Osteoblast (primary cell): Measurements from ENCODE around the gene VPS25. TPM values are rescaled to one million over a fixed set of nuclear protein-coding genes. Genes with fewer than 3 reads are reported as not detected.
A peak's percentile ranks its signal among the peaks of the same experiment; 100 is the strongest.

ENCODE experiments used
- DNase-seq: peaks from one replicate; pipeline ENCODE4 v3.0.0; 2011; ENCODE audit warnings: low spot score, mixed read lengths; ENCODE audit not compliant: insufficient read length; ENCODE audit errors: missing footprints
- H2AFZ ChIP-seq: 2 replicates; pipeline ENCODE4 v1.6.0; 2011; ENCODE audit warnings: mild to moderate bottlenecking, low read length
- H3K27ac ChIP-seq: 2 replicates; pipeline ENCODE4 v1.5.1; 2011; ENCODE audit warnings: mild to moderate bottlenecking, low read depth, low read length, moderate library complexity
- H3K27me3 ChIP-seq: 2 replicates; pipeline ENCODE4 v1.6.0; 2012; ENCODE audit warnings: mild to moderate bottlenecking, control low read depth, inconsistent platforms, low read length, moderate library complexity; ENCODE audit not compliant: insufficient read depth
- H3K36me3 ChIP-seq: 2 replicates; pipeline ENCODE4 v1.5.1; 2011; ENCODE audit warnings: mild to moderate bottlenecking, low read length, control low read depth, moderate library complexity; ENCODE audit not compliant: insufficient read depth
- H3K4me1 ChIP-seq: 2 replicates; pipeline ENCODE4 v1.5.1; 2011; ENCODE audit warnings: mild to moderate bottlenecking, low read length, control low read depth, moderate library complexity; ENCODE audit not compliant: insufficient read depth
- H3K4me2 ChIP-seq: 2 replicates; pipeline ENCODE4 v1.6.0; 2011; ENCODE audit warnings: mild to moderate bottlenecking, low read length; ENCODE audit not compliant: insufficient read depth
- H3K4me3 ChIP-seq: fragments of 200-600 bp; sonication (generic); 3 replicates; pipeline ENCODE4 v1.5.1; 2012; ENCODE audit warnings: mild to moderate bottlenecking, low read length, inconsistent platforms; ENCODE audit not compliant: insufficient read depth
- H3K79me2 ChIP-seq: 2 replicates; pipeline ENCODE4 v1.6.0; 2012; ENCODE audit warnings: mild to moderate bottlenecking, low read length, control low read depth, inconsistent platforms; ENCODE audit not compliant: insufficient read depth
- H3K9me3 ChIP-seq: 2 replicates; pipeline ENCODE4 v1.5.1; 2011; ENCODE audit warnings: low read depth, low read length, control low read depth
- H4K20me1 ChIP-seq: 2 replicates; pipeline ENCODE4 v1.6.0; 2012; ENCODE audit warnings: mild to moderate bottlenecking, low read length, control low read depth; ENCODE audit not compliant: insufficient read depth
- CTCF ChIP-seq: IDR thresholded peaks from 2 replicates; pipeline ENCODE4 v1.5.1; 2011; ENCODE audit warnings: mild to moderate bottlenecking, low read depth, low read length, moderate library complexity; ENCODE audit errors: extremely low read depth
- total RNA-seq: library from RNA; depleted of rRNA; stranded (reverse); fragments of >200 nt; gene quantifications from 2 replicates; pipeline ENCODE4 v1.2.3, GENCODE V29; 2012

VPS25 gene
- total RNA-seq, 1 donor = 46.7 TPM

DNA sequence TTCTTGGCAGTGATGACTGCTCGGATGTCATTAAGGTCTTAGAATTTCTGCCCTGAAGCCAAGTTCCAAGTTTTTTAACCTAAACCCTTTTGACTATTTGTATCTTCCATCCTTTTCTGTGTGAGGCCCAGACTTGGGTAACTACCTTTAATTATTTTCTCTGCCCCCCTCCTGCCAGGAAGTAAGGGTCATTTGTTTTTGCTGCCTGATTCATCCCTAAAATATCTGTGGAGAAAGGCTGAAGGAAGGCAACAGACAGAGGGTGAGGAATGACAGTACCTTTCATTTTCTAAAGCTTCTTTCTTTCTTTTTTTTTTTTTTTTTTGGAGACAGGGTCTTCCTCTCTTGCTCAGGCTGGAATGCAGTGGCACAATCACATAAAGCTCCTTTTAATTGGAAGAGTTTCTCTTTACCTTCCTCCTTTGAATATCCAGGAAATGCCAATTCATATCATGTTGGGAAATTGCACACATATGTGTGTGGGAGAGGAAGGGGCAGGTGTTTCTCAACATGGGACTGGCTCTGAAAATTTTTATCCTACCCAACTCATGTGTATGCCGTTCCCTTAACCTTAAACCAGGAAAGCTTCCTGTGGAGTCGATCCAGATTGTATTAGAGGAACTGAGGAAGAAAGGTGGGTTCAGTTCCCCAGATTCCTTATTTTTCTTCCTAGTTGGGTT lies 957 bp downstream of the VPS25 start:
- peak overlapping the region; percentile 95 for H2AFZ ChIP-seq
- H3K4me1 ChIP-seq = peaks cover 28% of the 10 kb centered on the region
- peak overlapping the region; percentile 86 for H3K27ac ChIP-seq

DNA sequence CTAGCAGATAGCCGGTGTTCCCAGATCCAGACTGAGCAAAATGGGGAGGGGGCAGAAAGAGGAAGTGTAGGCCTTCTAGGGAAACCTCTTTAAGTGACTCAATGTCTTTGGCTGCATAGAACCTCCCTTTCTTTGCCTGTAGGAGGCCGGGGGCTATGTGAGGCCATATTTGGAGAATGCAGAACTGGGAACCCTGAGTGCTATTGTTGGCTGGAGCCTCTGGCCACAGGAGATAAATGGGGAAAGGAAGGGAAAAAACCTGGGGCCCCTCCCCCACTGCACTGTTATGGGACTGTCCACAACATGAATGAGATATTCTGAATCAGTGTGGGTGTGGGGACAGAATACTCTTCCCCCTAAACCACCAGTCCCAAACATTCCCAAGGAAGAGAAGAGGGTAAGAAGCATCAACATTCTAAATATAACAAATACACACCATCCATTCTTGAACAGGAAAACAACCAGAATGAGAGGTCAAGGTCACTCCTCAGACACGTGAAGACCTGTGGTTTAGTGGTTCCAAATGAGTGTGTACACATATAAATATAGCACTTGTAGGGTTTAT lies 2.4 kb downstream of the VPS25 start:
- Histone ChIP-seq H2AFZ (no peak overlapping the region), H3K9me3 (no peaks in the 10 kb centered on the region), H3K79me2 (peaks cover 7% of the 10 kb centered on the region), H3K4me2 (peak overlapping the region; percentile 17), H3K4me1 (peaks cover 35% of the 10 kb centered on the region), H4K20me1 (peaks cover 3% of the 10 kb centered on the region), H3K27me3 (no peaks in the 10 kb centered on the region), H3K27ac (peak overlapping the region; percentile 63), H3K4me3 (no peak overlapping the region), H3K36me3 (peaks cover 36% of the 10 kb centered on the region)
- peak; percentile 88 for DNase-seq
- TF ChIP-seq CTCF = no peak

More for the DNA sequence above, 957 bp downstream of the VPS25 start:
- peak overlapping the region; percentile 98 for H3K4me2 ChIP-seq
- H4K20me1 ChIP-seq = no peaks in the 10 kb centered on the region
- peaks cover 34% of the 10 kb centered on the region for H3K36me3 ChIP-seq
- TF ChIP-seq CTCF = no peak
- H3K9me3 ChIP-seq = no peaks in the 10 kb centered on the region
- no peaks in the 10 kb centered on the region for H3K27me3 ChIP-seq
- DNase-seq = peak; percentile 71
- peak overlapping the region; percentile 88 for H3K4me3 ChIP-seq
- H3K79me2 ChIP-seq = peaks cover 7% of the 10 kb centered on the region

GRCh38 chr17:42778570-42778969 lies 5.3 kb downstream of the VPS25 start:
- Histone ChIP-seq H3K27me3 (no peaks in the 10 kb centered on the region), H3K4me2 (no peak overlapping the region), H4K20me1 (peaks cover 3% of the 10 kb centered on the region), H3K27ac (no peak overlapping the region), H3K36me3 (peaks cover 36% of the 10 kb centered on the region), H3K4me1 (peaks cover 47% of the 10 kb centered on the region), H2AFZ (no peak overlapping the region), H3K9me3 (no peaks in the 10 kb centered on the region), H3K4me3 (no peak overlapping the region), H3K79me2 (peaks cover 20% of the 10 kb centered on the region)
- no peak for TF ChIP-seq CTCF
- no peak for DNase-seq

DNA sequence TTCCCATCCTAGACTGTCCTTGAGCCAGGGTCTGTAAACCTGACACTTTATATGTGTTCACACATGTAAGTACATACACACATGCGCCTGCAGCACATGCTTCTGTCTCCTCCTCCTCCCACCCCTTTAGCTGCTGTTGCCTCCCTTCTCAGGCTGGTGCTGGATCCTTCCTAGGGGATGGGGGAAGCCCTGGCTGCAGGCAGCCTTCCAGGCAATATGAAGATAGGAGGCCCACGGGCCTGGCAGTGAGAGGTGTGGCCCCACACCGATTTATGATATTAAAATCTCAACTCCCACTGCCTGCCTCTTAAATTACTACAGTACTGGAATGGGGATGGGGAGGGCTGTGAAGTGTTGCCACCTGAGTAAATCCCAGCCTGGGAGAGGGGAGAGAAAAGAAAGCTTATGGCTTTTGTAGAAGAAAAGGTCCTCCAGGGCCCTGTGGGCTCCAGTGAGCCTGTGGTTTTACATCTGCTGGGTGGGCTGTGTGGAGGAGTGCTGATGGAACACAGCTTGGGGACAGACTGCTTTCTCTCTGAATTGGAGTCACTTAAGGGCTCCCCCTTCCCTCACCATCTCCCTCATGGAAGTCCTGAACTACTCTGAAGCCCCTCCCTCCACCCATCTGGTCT lies 6.2 kb downstream of the VPS25 start:
- no peaks in the 10 kb centered on the region for H3K9me3 ChIP-seq
- H3K27ac ChIP-seq = no peak overlapping the region
- H3K79me2 ChIP-seq = peaks cover 15% of the 10 kb centered on the region
- peak; percentile 47 for DNase-seq
- peaks cover 3% of the 10 kb centered on the region for H4K20me1 ChIP-seq
- H3K4me3 ChIP-seq = no peak overlapping the region
- H3K4me2 ChIP-seq = peak overlapping the region; percentile 83
- no peaks in the 10 kb centered on the region for H3K27me3 ChIP-seq
- peaks cover 36% of the 10 kb centered on the region for H3K36me3 ChIP-seq
- no peak overlapping the region for H2AFZ ChIP-seq
- H3K4me1 ChIP-seq = peaks cover 42% of the 10 kb centered on the region
- no peak for TF ChIP-seq CTCF
